ENCODE measurements around the gene IGSF6.

Gene IGSF6

DNA sequence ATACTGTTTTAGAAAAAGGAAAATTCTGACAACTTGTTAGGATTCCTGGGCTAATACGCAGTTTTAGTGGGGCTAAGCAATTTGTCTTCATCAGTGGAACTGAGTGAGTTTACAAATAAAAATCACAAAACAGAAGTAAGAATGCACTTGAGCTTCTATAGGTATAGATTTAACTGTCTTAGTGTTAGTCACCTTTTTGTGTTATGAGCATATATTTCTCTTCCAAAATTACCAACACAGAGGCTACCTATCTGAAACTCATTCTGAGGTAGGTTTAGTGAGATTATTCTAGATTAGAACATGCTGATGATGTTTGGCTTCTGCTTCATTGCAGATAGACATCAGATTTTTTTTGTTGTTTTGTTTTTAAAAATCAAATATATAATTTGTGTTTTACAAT lies 29.9 kb downstream of the IGSF6 start:
- no peaks in the 10 kb centered on the region for H3K27me3 ChIP-seq (ENCODE audit: control insufficient read depth, insufficient read depth, low read length)
- H3K4me3 ChIP-seq (ENCODE audit: low read depth, low read length), result no peak overlapping the region
- H3K4me1 ChIP-seq (ENCODE audit: control insufficient read depth, insufficient read depth, low read length), result no peaks in the 10 kb centered on the region
- no peaks in the 10 kb centered on the region for H3K36me3 ChIP-seq (ENCODE audit: control insufficient read depth, insufficient read depth, low read length)
- no peaks in the 10 kb centered on the region for H3K9me3 ChIP-seq (ENCODE audit: control insufficient read depth, insufficient read depth, low read length)
- H3K9ac ChIP-seq (ENCODE audit: low read depth, low read length), result no peak overlapping the region

- H3K4me3 ChIP-seq (ENCODE audit: low read depth, low read length), result no peak overlapping the region
- no peaks in the 10 kb centered on the region for H3K9me3 ChIP-seq (ENCODE audit: control insufficient read depth, insufficient read depth, low read length)
- H3K27me3 ChIP-seq (ENCODE audit: control insufficient read depth, insufficient read depth, low read length), result no peaks in the 10 kb centered on the region
- H3K9ac ChIP-seq (ENCODE audit: low read depth, low read length), result no peak overlapping the region
- no peaks in the 10 kb centered on the region for H3K4me1 ChIP-seq (ENCODE audit: control insufficient read depth, insufficient read depth, low read length)
- no peaks in the 10 kb centered on the region for H3K36me3 ChIP-seq (ENCODE audit: control insufficient read depth, insufficient read depth, low read length)
Measured at GRCh38 chr16:21620592-21620991, 31.8 kb downstream of the IGSF6 start.

GRCh38 chr16:21619765-21620425 lies 32.5 kb downstream of the IGSF6 start:
- Histone ChIP-seq H3K4me1 (ENCODE audit: control insufficient read depth, insufficient read depth, low read length) (no peaks in the 10 kb centered on the region), H3K9ac (ENCODE audit: low read depth, low read length) (no peak overlapping the region), H3K36me3 (ENCODE audit: control insufficient read depth, insufficient read depth, low read length) (no peaks in the 10 kb centered on the region), H3K4me3 (ENCODE audit: low read depth, low read length) (no peak overlapping the region), H3K9me3 (ENCODE audit: control insufficient read depth, insufficient read depth, low read length) (no peaks in the 10 kb centered on the region), H3K27me3 (ENCODE audit: control insufficient read depth, insufficient read depth, low read length) (no peaks in the 10 kb centered on the region)

DNA sequence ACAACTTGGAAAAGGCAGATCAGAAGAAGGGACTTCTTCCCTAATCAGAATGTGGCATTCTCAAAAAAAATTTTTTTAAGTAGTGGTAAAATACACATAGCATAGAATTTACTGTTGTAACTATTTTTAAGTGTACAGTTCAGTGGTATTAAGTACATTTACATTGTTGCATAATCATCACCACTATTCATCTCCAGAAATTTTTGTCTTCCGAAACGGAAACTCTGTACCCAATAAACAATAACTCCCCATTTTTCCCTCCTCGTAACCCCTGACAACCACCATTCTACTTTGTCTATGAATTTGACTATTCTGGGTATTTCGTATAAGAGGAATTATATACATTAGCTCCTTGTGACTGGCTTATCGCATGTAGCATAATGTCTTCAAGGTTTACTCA lies 34.1 kb downstream of the IGSF6 start:
- H3K9me3 ChIP-seq (ENCODE audit: control insufficient read depth, insufficient read depth, low read length), result no peaks in the 10 kb centered on the region
- no peaks in the 10 kb centered on the region for H3K27me3 ChIP-seq (ENCODE audit: control insufficient read depth, insufficient read depth, low read length)
- H3K36me3 ChIP-seq (ENCODE audit: control insufficient read depth, insufficient read depth, low read length), result no peaks in the 10 kb centered on the region
- no peaks in the 10 kb centered on the region for H3K4me1 ChIP-seq (ENCODE audit: control insufficient read depth, insufficient read depth, low read length)
- H3K9ac ChIP-seq (ENCODE audit: low read depth, low read length), result no peak overlapping the region
- no peak overlapping the region for H3K4me3 ChIP-seq (ENCODE audit: low read depth, low read length)

- Histone ChIP-seq H3K36me3 (ENCODE audit: control insufficient read depth, insufficient read depth, low read length) (no peaks in the 10 kb centered on the region), H3K9me3 (ENCODE audit: control insufficient read depth, insufficient read depth, low read length) (no peaks in the 10 kb centered on the region)
Measured at GRCh38 chr16:21617607-21618006, 34.8 kb downstream of the IGSF6 start.

GRCh38 chr16:21614896-21615295 lies 37.5 kb downstream of the IGSF6 start:
- Histone ChIP-seq H3K4me3 (ENCODE audit: low read depth, low read length) (no peak overlapping the region), H3K9ac (ENCODE audit: low read depth, low read length) (no peak overlapping the region), H3K4me1 (ENCODE audit: control insufficient read depth, insufficient read depth, low read length) (peaks cover 21% of the 10 kb centered on the region), H3K36me3 (ENCODE audit: control insufficient read depth, insufficient read depth, low read length) (no peaks in the 10 kb centered on the region), H3K9me3 (ENCODE audit: control insufficient read depth, insufficient read depth, low read length) (no peaks in the 10 kb centered on the region), H3K27me3 (ENCODE audit: control insufficient read depth, insufficient read depth, low read length) (no peaks in the 10 kb centered on the region)

More at GRCh38 chr16:21617607-21618006, 34.8 kb downstream of the IGSF6 start:
- Histone ChIP-seq H3K9ac (ENCODE audit: low read depth, low read length) (no peak overlapping the region), H3K4me1 (ENCODE audit: control insufficient read depth, insufficient read depth, low read length) (peaks cover 2% of the 10 kb centered on the region), H3K4me3 (ENCODE audit: low read depth, low read length) (no peak overlapping the region), H3K27me3 (ENCODE audit: control insufficient read depth, insufficient read depth, low read length) (no peaks in the 10 kb centered on the region)

DNA sequence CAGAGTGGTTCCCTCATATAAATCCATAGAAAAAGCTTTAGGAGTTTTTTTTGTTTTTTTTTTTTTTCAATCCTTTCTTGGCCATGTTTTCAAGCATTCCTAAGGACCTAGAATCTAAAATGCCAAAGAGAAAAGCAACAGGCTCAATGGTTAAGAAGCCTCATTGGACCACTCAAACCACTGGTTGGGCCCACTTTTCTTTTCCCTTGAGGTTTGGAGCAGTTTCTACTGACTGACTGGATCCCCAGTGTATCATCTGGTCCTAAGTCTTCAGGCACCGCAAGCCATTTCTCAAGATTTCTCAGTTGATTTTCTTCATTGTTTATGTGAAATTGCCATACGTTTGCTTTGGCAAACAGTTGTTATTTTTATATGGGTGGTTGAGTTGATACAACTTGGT lies 38.6 kb downstream of the IGSF6 start:
- no peaks in the 10 kb centered on the region for H3K36me3 ChIP-seq (ENCODE audit: control insufficient read depth, insufficient read depth, low read length)
- H3K9me3 ChIP-seq (ENCODE audit: control insufficient read depth, insufficient read depth, low read length), result no peaks in the 10 kb centered on the region
- no peaks in the 10 kb centered on the region for H3K27me3 ChIP-seq (ENCODE audit: control insufficient read depth, insufficient read depth, low read length)
- H3K9ac ChIP-seq (ENCODE audit: low read depth, low read length), result no peak overlapping the region
- peaks cover 28% of the 10 kb centered on the region for H3K4me1 ChIP-seq (ENCODE audit: control insufficient read depth, insufficient read depth, low read length)
- no peak overlapping the region for H3K4me3 ChIP-seq (ENCODE audit: low read depth, low read length)

- Histone ChIP-seq H3K9me3 (ENCODE audit: control insufficient read depth, insufficient read depth, low read length) (no peaks in the 10 kb centered on the region), H3K36me3 (ENCODE audit: control insufficient read depth, insufficient read depth, low read length) (no peaks in the 10 kb centered on the region), H3K9ac (ENCODE audit: low read depth, low read length) (no peak overlapping the region), H3K27me3 (ENCODE audit: control insufficient read depth, insufficient read depth, low read length) (no peaks in the 10 kb centered on the region), H3K4me3 (ENCODE audit: low read depth, low read length) (no peak overlapping the region), H3K4me1 (ENCODE audit: control insufficient read depth, insufficient read depth, low read length) (peaks cover 32% of the 10 kb centered on the region)
Measured at GRCh38 chr16:21613361-21613760, 39.0 kb downstream of the IGSF6 start.

- Histone ChIP-seq H3K4me3 (ENCODE audit: low read depth, low read length) (no peak overlapping the region), H3K36me3 (ENCODE audit: control insufficient read depth, insufficient read depth, low read length) (no peaks in the 10 kb centered on the region), H3K4me1 (ENCODE audit: control insufficient read depth, insufficient read depth, low read length) (peaks cover 34% of the 10 kb centered on the region), H3K27me3 (ENCODE audit: control insufficient read depth, insufficient read depth, low read length) (no peaks in the 10 kb centered on the region), H3K9ac (ENCODE audit: low read depth, low read length) (no peak overlapping the region), H3K9me3 (ENCODE audit: control insufficient read depth, insufficient read depth, low read length) (no peaks in the 10 kb centered on the region)
Measured at GRCh38 chr16:21611556-21612384, 40.6 kb downstream of the IGSF6 start.

DNA sequence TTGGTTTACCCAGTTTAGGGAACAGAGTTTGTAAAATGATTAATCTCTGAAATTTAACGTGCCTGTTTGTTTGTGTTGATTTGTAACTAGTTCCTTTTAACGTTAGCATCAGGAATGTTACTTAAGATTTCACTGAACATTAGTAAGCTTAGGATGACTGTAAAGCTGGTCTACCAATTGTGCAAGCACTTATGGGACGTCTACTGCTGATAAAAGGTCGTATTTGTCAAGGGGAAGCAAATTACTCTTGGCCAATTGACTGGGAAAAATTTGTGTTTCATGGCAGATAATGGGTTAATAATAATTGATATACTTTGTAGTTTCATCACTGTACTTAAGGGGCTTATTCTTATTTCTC lies 41.2 kb downstream of the IGSF6 start:
- Histone ChIP-seq H3K4me3 (ENCODE audit: low read depth, low read length) (no peak overlapping the region), H3K27me3 (ENCODE audit: control insufficient read depth, insufficient read depth, low read length) (no peaks in the 10 kb centered on the region), H3K36me3 (ENCODE audit: control insufficient read depth, insufficient read depth, low read length) (no peaks in the 10 kb centered on the region), H3K4me1 (ENCODE audit: control insufficient read depth, insufficient read depth, low read length) (peaks cover 34% of the 10 kb centered on the region), H3K9me3 (ENCODE audit: control insufficient read depth, insufficient read depth, low read length) (no peaks in the 10 kb centered on the region), H3K9ac (ENCODE audit: low read depth, low read length) (no peak overlapping the region)

- Histone ChIP-seq H3K9ac (ENCODE audit: low read depth, low read length) (no peak overlapping the region), H3K27me3 (ENCODE audit: control insufficient read depth, insufficient read depth, low read length) (no peaks in the 10 kb centered on the region), H3K4me1 (ENCODE audit: control insufficient read depth, insufficient read depth, low read length) (peaks cover 34% of the 10 kb centered on the region), H3K9me3 (ENCODE audit: control insufficient read depth, insufficient read depth, low read length) (no peaks in the 10 kb centered on the region), H3K36me3 (ENCODE audit: control insufficient read depth, insufficient read depth, low read length) (no peaks in the 10 kb centered on the region), H3K4me3 (ENCODE audit: low read depth, low read length) (no peak overlapping the region)
Measured at GRCh38 chr16:21610766-21611165, 41.6 kb downstream of the IGSF6 start.

DNA sequence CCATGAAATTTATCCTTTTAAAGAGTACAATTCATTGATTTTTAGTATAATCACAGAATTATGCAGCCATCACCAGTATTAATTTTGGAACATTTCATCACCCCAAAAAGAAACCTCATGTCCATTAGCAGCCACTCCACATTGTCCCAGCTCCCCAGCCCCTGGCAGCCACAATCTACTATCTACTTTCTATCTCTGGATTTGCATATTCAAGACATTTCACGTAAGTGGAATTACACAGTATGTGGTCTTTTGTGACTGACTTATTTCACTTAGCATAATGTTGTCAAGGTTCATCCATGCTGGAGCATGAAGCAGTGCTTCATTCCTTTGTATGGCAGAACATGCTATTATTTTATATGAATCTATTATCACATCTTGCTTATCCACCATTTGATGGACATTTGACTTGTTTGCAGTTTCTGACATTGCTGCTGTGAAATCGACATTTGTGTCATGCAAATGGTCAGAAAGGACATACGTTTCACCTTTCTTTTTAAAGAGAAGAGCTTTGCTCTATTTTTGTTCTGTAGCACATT lies 42.3 kb downstream of the IGSF6 start:
- no peak overlapping the region for H3K9ac ChIP-seq (ENCODE audit: low read depth, low read length)
- peaks cover 34% of the 10 kb centered on the region for H3K4me1 ChIP-seq (ENCODE audit: control insufficient read depth, insufficient read depth, low read length)
- H3K36me3 ChIP-seq (ENCODE audit: control insufficient read depth, insufficient read depth, low read length), result no peaks in the 10 kb centered on the region
- H3K4me3 ChIP-seq (ENCODE audit: low read depth, low read length), result no peak overlapping the region
- no peaks in the 10 kb centered on the region for H3K9me3 ChIP-seq (ENCODE audit: control insufficient read depth, insufficient read depth, low read length)
- no peaks in the 10 kb centered on the region for H3K27me3 ChIP-seq (ENCODE audit: control insufficient read depth, insufficient read depth, low read length)

All from iPS-15b (cell line).